Lower lobe of right lung (tissue), 2 donors: ENCODE measurements around the gene UBE2D1. TPM values are rescaled to one million over a fixed set of nuclear protein-coding genes. Genes with fewer than 3 reads are reported as not detected.

Experiments used
- ATAC-seq, 2 donors: fragments of 200-7000 bp; cut with Tn5 transposase; one replicate each; pipeline ENCODE4 v1.9.1; 2020 to 2022; ENCODE audit warnings: mild to moderate bottlenecking in 2 of 2, moderate library complexity in 2 of 2
- DNase-seq: peaks from one replicate; pipeline ENCODE4 v3.0.0-alpha.2; 2020
- H3K27ac ChIP-seq: fragments of 200-600 bp; one replicate; pipeline ENCODE4 v1.8.0; 2022
- H3K27me3 ChIP-seq: fragments of 200-600 bp; one replicate; pipeline ENCODE4 v1.8.0; 2022; ENCODE audit warnings: low read depth
- H3K36me3 ChIP-seq: fragments of 200-600 bp; one replicate; pipeline ENCODE4 v1.8.0; 2022; ENCODE audit warnings: mild to moderate bottlenecking
- H3K4me1 ChIP-seq: fragments of 200-600 bp; one replicate; pipeline ENCODE4 v1.8.0; 2022
- H3K4me3 ChIP-seq: fragments of 200-600 bp; one replicate; pipeline ENCODE4 v1.8.0; 2022; ENCODE audit warnings: mild to moderate bottlenecking
- H3K9me3 ChIP-seq: fragments of 200-600 bp; one replicate; pipeline ENCODE4 v1.8.0; 2022
- CTCF ChIP-seq: fragments of 200-600 bp; IDR thresholded peaks from one replicate; pipeline ENCODE4 v1.8.0; 2022; ENCODE audit warnings: antibody characterized with exemption, mild to moderate bottlenecking
- intact Hi-C: fragments of 100-400 bp; cut with DNase I; formaldehyde crosslinking; loops from one replicate; pipeline ENCODE4 v1.11.0; 2022
- long read RNA-seq: library from polyadenylated mRNA; unstranded; transcript quantifications from one replicate; pipeline ENCODE4 v2.0.0, GENCODE V29; 2021
- total RNA-seq: library from RNA; stranded (reverse); fragmentation: NEBNext Ultra II Directional; extraction: Animal tissue kit (Norgen Biotek cat#: 25700); gene quantifications from one replicate; pipeline ENCODE4 v1.2.1, GENCODE V29; 2021
- donor health status: DM: no; HTN: yes; CAD: no; lungs with severe emphysema.

Gene UBE2D1
- 22.9 TPM for total RNA-seq
- long read RNA-seq, transcript UBE2D1-201 (7 exons, 2,659 nt), result major isoform, 41 of 53 reads
- long read RNA-seq, partial matches to known transcripts, result 0 of 53 reads
- long read RNA-seq, other reads (novel, unspliced or antisense), result 10 of 53 reads

- Histone ChIP-seq H3K4me3 (peak within 1 kb of the TSS; percentile 80), H3K4me1 (peaks cover 24% of the 10 kb centered on the region), H3K9me3 (no peaks in the 10 kb centered on the region), H3K27me3 (no peaks in the 10 kb centered on the region), H3K36me3 (no peaks in the 10 kb centered on the region), H3K27ac (peak within 1 kb of the TSS; percentile 82)
- DNase-seq (peak; percentile 96), ATAC-seq (peak; percentile 98 to 99)
- peak; percentile 10 for TF ChIP-seq CTCF
- intact Hi-C loops, result no loop called here
Observed at GRCh38 chr10:58334817-58335305, at the start of gene UBE2D1. TSS of gene UBE2D1 (plus strand) at chr10:58335006. CDS start at chr10:58335202, 196 bp downstream.

- Histone ChIP-seq H3K9me3 (no peaks in the 10 kb centered on the region), H3K27ac (no peak overlapping the region), H3K36me3 (no peaks in the 10 kb centered on the region), H3K27me3 (no peaks in the 10 kb centered on the region), H3K4me1 (no peaks in the 10 kb centered on the region), H3K4me3 (no peak overlapping the region)
- DNase-seq (no peak), ATAC-seq (peak; percentile 73 to 77)
- peak; percentile 69 for TF ChIP-seq CTCF
- intact Hi-C loops, result no loop called here
Observed at GRCh38 chr10:58291538-58292174, 43.1 kb upstream of the UBE2D1 start.

DNA sequence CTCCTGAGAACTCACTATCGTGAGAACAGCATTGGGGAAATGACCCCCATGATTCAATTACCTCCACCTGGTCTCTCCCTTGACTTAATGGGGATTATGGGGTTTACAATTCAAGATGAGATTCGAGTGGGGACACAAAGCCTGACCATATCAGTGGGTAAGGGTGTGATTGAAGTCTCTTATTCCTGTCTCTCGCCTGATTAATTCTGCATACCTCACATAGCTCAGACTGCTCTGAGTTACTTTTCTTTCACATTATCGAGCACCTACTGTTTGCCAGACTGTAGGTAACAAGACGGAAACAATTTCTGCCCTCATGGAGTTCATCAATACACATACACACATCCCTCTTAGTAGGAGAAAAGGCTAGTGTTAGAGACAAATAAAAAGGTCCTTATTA lies 40.8 kb upstream of the UBE2D1 start:
- no peak for TF ChIP-seq CTCF
- H3K9me3 ChIP-seq, result no peaks in the 10 kb centered on the region
- intact Hi-C loops, result no loop called here
- no peaks in the 10 kb centered on the region for H3K36me3 ChIP-seq
- no peaks in the 10 kb centered on the region for H3K4me1 ChIP-seq
- no peaks in the 10 kb centered on the region for H3K27me3 ChIP-seq
- DNase-seq (no peak), ATAC-seq (no peak)
- H3K4me3 ChIP-seq, result no peak overlapping the region
- no peak overlapping the region for H3K27ac ChIP-seq

- peaks cover 5% of the 10 kb centered on the region for H3K27me3 ChIP-seq
- ATAC-seq, result peak; percentile 75 to 80
- peak; percentile 82 for TF ChIP-seq CTCF
- no peak overlapping the region for H3K4me3 ChIP-seq
- no peak overlapping the region for H3K27ac ChIP-seq
- intact Hi-C loops, result no loop called here
- peaks cover 6% of the 10 kb centered on the region for H3K4me1 ChIP-seq
- no peaks in the 10 kb centered on the region for H3K36me3 ChIP-seq
- no peak for DNase-seq
- no peaks in the 10 kb centered on the region for H3K9me3 ChIP-seq
Observed at GRCh38 chr10:58299580-58299979, 35.2 kb upstream of the UBE2D1 start.

- DNase-seq (no peak), ATAC-seq (no peak)
- Histone ChIP-seq H3K4me3 (no peak overlapping the region), H3K36me3 (no peaks in the 10 kb centered on the region), H3K27ac (no peak overlapping the region), H3K27me3 (peaks cover 5% of the 10 kb centered on the region), H3K4me1 (peaks cover 6% of the 10 kb centered on the region), H3K9me3 (no peaks in the 10 kb centered on the region)
- intact Hi-C loops, result no loop called here
- no peak for TF ChIP-seq CTCF
Observed at GRCh38 chr10:58300676-58301075, 34.1 kb upstream of the UBE2D1 start.
